Activated CD8-positive, alpha-beta memory T cell treated with anti-CD3 and anti-CD28 coated beads for 36 hours (primary cell): Measurements from ENCODE around the gene CFP. TPM values are rescaled to one million over a fixed set of nuclear protein-coding genes. Genes with fewer than 3 reads are reported as not detected.
"Not testable (repeated sequence)": the region's sequence is repeated elsewhere in the genome, so short reads cannot be mapped to it uniquely, and the experiment has no call there.

Experiments used
- CTCF ChIA-PET: fragments of 350-600 bp; sonication (Branson Sonifier 250); formaldehyde crosslinking; loops from one replicate; lab custom pipeline; 2021; ENCODE audit warnings: antibody characterized with exemption; lab: Charles Lee
- POLR2A ChIA-PET: fragments of 350-600 bp; sonication (Branson Sonifier 250); formaldehyde crosslinking; loops from one replicate; lab custom pipeline; 2021; ENCODE audit warnings: antibody characterized with exemption; lab: Charles Lee
- total RNA-seq, 2 experiments: library from RNA; stranded (reverse); gene quantifications; one replicate each; pipeline ENCODE4 v1.2.3, GENCODE V29; 2021

The CFP gene
- total RNA-seq, 2 experiments from 2014 or later, result 0.61 to 1.3 TPM

GRCh38 chrX:47611926-47612325 is 17.8 kb downstream of the CFP start:
- CTCF ChIA-PET, result no interaction called here
- POLR2A ChIA-PET, result no interaction called here

- ChIA-PET CTCF (no interaction called here), POLR2A (no interaction called here)
These were observed 18.2 kb downstream of the CFP start for GRCh38 chrX:47611489-47611888.

DNA sequence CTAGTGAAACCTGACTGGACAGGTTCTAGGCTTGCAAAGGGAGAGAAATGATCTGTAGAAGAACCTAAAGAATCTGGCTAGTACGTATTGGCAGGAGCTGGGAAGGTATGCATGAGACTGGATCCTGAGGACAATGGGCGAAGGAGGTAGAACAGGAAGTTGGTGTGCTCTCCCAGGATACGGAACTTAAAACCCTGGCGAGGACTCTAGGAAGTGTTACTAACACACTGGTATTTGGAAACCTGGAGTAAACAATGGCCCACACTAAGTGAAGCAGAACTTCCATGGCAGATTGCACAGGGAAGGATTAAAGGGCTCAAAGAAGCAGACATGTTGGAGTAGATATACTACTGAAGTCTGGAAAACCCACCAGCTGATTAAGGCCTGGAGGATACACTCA is 19.2 kb downstream of the CFP start:
- ChIA-PET POLR2A (no interaction called here), CTCF (interaction anchor here (0.6 kb wide), 1 partner anchor 122 kb away, joined by 3 read pairs; no protein-coding TSS in a partner anchor)

GRCh38 chrX:47608130-47608810 is 21.5 kb downstream of the CFP start:
- ChIA-PET POLR2A (interaction anchor here (0.7 kb wide), 1 partner anchor 52 kb away, joined by 9 read pairs; no protein-coding TSS in a partner anchor), CTCF (no interaction called here)

GRCh38 chrX:47607091-47607490 is 22.6 kb downstream of the CFP start:
- POLR2A ChIA-PET, result no interaction called here
- CTCF ChIA-PET, result no interaction called here

DNA sequence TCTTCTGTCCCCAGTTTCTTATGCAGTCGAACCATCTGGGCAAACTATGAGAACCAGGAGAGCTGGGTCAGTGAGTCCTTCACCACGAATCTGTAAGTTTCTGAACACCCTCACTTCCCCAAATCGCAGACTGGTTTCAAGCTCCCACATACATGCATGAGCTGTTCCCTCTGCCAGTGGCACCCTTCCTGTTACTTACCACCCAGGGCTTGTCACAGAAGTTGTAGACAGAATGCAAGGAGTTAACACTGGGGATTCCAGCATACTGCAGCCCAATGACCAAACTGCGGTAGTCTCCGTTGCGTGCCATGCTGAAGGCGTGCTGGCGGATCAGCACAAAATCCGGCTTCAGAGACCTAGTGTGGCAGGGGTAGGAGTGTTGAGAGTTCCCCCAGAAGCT is 24.7 kb downstream of the CFP start:
- POLR2A ChIA-PET, result no interaction called here
- CTCF ChIA-PET, result no interaction called here

GRCh38 chrX:47603125-47603524 is 26.6 kb downstream of the CFP start:
- POLR2A ChIA-PET, CTCF ChIA-PET: not testable (repeated sequence)

DNA sequence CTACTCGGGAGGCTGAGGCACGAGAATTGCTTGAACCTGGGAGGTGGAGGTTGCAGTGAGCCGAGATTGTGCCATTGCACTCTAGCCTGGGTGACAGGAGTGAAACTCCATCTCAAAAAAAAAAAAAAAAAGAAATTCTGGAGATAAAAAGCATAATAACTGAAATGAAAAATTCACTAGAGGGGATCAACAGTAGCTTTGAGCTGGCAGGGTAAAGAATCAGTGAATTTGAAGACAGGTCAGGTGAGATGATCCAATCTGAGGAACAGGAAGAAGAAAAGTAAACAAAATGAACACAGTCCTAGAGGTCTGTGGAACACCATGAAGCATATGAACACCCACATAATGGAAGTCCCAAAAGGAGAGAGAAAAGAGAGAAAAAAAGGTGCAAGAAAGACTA is 32.5 kb downstream of the CFP start:
- CTCF ChIA-PET, result no interaction called here

DNA sequence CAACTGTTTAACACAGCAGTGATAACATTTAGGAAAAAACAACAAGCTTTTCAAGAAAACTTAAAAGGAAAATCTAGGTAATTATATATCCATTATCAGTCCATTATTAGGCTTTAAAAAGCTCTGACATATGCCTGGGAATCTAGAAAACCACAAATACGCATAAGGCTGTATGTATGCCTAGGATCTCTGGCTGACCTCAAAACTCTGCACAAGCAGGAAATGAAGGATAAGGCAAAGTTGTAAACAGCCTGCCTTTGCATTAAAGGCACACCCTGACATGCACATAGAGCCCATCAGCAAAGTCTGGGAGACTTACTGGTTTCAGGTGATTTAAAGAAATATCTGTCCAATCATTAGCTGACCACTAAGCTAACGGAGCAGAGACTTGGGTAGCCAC is 33.5 kb downstream of the CFP start:
- POLR2A ChIA-PET, result no interaction called here
- CTCF ChIA-PET, result no interaction called here

More for the DNA sequence above, 32.5 kb downstream of the CFP start:
- POLR2A ChIA-PET, result interaction anchor here (0.6 kb wide), 1 partner anchor 394 kb away, joined by 5 read pairs; no protein-coding TSS in a partner anchor

DNA sequence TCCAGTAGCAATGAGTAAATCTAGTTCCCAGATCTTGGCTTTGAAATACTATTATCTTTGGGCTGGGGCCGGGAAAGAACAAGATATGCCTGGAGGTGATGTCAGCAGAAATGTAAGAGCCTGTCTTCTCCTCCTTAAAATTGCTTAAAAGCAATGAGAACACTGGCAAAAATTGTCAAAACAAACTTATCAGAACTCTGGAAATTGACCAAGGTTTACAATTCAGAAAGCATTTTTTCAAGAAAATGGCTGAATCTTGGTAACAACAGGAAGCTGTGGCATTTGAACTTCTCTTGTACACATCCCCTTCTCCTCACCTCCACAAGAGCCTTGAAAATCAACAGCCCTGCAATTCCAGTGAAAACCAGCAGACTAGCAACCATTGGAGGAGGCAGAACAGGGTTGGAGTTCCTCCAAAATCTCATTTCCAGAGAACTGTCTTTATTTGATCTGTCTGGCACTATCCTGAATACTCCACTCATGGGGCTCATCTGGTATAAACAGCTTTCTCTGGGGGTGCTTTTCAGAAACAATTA is 33.9 kb downstream of the CFP start:
- POLR2A ChIA-PET, result no interaction called here
- CTCF ChIA-PET, result no interaction called here

GRCh38 chrX:47593522-47593921 is 36.2 kb downstream of the CFP start:
- CTCF ChIA-PET, result no interaction called here
- POLR2A ChIA-PET, result no interaction called here

DNA sequence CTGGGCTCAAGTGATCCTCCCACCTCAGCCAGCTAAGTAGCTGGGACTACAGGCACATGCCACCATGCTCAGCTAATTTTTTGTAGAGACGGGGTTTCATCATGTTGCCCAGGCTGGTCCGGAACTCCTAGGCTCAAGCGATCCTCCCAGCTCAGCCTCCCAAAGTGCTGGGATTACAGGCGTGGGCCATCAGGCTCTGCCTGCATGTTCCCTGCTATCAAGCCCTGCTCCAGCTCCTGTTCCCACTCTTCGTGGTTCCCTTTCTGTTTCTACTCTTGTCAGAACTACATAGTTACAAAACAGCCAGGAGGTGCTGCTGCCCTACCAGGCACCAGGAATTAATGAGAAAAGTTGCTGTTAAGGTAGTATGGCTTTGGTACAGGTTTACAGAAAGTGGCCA is 38.7 kb downstream of the CFP start:
- CTCF ChIA-PET, result no interaction called here
- POLR2A ChIA-PET, result no interaction called here

GRCh38 chrX:47587906-47588735 is 41.6 kb downstream of the CFP start:
- ChIA-PET CTCF (no interaction called here), POLR2A (no interaction called here)

DNA sequence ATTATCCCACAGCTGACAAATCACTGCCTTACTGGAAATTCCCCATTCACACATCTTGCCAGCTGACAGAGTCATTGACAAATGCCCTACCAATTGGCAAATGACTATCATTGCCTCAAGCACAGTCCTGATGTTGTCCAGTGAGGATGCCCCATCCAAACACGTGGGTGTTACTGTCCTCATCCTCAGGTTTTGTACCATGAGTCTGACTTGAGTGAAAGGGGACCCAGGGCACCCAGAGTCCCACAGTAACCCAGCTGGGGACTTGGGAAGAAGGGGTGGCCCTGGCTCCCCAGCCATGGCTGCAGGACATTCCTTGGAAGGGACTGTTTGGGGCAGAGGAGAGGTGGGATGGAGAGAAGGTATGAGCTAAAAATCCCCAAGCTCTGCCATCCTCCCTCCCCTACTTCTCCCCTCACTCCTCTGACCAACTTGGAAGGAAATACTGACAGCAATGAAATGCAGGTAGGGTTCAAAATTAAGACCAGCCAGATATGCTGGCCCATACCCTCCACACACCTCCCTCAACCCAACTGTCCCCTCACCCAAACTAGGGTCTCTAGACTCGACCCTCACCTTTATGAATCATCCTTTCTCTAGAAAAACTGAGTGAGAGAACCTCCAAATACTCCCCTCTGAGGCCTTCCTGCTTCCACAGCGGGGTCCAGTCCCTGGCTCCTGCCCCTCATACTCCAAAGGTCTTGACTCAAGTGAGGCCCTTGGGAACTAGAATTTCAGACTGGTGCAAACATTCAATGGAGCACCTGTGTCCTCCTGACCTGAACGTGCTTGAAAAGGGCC is 42.4 kb downstream of the CFP start:
- POLR2A ChIA-PET, result no interaction called here
- CTCF ChIA-PET, result no interaction called here

DNA sequence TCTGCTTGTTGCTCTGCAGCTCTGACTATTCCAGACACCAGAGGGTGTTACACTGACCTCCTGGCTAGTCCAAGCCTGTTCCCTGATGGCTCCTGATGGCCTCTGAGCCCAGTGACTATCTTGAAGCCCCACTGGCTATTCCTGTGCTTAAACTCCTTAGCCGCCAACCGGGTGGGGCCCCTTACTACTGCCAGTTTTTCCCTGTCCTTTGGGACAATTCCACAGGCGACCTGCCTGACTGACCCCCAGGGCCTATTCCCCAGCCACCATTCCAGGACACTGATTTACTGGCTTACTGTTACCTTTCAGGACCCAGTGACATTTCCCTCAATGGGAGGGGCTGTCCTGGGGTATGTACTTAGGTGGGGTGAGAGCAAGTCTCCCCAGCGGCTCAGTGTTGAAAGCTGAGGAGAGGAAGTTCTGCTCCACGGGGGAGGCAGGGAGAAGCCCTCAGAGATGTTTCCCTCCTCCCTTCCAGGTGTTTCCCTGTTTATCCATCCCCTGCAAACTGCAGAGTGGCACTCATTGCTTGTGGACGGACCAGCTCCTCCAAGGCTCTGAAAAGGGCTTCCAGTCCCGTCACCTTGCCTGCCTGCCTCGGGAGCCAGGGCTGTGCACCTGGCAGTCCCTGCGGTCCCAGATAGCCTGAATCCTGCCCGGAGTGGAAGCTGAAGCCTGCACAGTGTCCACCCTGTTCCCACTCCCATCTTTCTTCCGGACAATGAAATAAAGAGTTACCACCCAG is 43.5 kb downstream of the CFP start:
- CTCF ChIA-PET, result no interaction called here
- POLR2A ChIA-PET, result no interaction called here

GRCh38 chrX:47585273-47585672 is 44.5 kb downstream of the CFP start:
- POLR2A ChIA-PET, result no interaction called here
- CTCF ChIA-PET, result no interaction called here

GRCh38 chrX:47584714-47585113 is 45.0 kb downstream of the CFP start:
- ChIA-PET CTCF (no interaction called here), POLR2A (no interaction called here)

DNA sequence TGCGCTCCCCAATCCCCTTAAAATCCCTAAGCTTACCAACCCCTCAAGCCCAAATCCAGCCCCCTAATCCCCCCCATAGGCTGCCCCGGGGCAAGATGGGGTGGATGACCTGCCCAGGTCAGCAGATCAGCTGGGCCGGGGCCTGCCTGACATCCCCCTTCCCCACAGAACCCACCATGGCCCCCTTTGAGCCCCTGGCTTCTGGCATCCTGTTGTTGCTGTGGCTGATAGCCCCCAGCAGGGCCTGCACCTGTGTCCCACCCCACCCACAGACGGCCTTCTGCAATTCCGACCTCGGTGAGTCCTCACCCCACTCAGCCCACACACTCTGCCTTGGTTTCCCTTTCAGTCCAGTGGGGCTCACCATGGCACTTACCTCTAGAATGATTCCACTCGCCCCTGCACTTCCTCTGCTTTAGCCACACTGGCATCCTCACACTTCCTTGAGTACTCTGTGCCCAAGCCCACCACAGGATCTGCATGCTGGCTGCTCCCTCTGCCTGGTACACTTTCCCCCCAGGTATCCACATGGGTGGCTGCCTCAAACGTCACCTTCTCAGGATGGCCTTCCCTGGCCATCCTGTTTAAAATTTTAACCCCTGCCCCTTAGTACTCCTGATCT is 46.4 kb downstream of the CFP start:
- ChIA-PET CTCF (interaction anchor here (0.6 kb wide), 1 partner anchor 41 kb away, joined by 4 read pairs; no protein-coding TSS in a partner anchor), POLR2A (interaction anchor here (0.6 kb wide), 1 partner anchor 102 kb away, joined by 4 read pairs; no protein-coding TSS in a partner anchor)
